Peyer's patch (tissue), 4 donors: ENCODE measurements around the gene AIF1L.

Source experiments
- POLR2A ChIP-seq, 2 donors: fragments of 450-650 bp; IDR thresholded peaks; one replicate each; pipeline ENCODE4 v1.5.1; 2017; ENCODE audit warnings: antibody characterized with exemption in 2 of 2, mild to moderate bottlenecking in 2 of 2, moderate library complexity in 2 of 2
- TF ChIP-seq, protein P1 (sequence below), 6 experiments: fragments of 450-650 bp in 4 of 6; fragments of 200-600 bp in 2 of 6; sonication (generic) in 1 of 6; IDR thresholded peaks; one replicate each; pipeline ENCODE4 v1.5.1; 2017 to 2019; ENCODE audit warnings: antibody characterized with exemption in 6 of 6, mild to moderate bottlenecking in 3 of 6, moderate library complexity in 1 of 6

DNA sequence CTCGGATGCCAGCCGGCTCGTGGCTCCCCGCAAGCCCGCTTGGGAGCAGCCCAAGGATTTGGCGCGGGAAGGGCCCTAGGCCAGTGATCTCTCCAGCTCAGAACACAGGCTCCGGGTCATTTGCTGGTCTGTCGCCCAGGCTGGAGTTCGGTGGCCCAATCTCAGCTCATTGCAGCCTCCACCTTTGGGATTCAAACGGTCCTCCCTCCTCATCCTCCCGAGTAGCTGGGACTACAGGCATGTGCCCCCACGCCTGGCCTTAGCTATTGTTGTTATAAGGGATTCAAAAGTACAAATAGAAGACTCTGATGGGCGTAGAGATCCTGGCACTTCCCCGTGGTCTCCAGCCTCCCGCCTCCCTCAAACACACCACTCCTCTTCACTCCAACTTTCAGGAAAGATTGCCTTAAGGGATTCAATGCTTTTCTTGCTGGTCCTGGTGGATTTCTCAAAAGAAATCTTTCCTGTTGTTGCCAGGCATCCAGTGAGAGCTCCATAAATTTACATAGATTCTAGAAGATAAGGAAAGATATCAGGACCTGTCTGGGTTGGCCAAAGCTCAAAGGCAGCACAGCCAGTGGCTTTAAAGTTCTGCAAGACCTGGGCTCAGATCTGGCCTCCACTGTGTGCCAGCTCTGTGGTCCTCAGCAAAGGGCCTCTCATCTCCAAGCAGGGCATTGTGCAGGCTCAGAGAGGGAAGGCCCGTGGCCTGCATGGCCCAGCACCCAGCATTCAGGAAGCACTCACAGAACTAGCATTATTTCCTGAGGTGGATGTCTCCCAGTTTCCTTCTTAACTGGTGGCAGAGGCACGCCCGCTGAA lies 1.0 kb downstream of the AIF1L start:
- TF ChIP-seq, protein P1, sequence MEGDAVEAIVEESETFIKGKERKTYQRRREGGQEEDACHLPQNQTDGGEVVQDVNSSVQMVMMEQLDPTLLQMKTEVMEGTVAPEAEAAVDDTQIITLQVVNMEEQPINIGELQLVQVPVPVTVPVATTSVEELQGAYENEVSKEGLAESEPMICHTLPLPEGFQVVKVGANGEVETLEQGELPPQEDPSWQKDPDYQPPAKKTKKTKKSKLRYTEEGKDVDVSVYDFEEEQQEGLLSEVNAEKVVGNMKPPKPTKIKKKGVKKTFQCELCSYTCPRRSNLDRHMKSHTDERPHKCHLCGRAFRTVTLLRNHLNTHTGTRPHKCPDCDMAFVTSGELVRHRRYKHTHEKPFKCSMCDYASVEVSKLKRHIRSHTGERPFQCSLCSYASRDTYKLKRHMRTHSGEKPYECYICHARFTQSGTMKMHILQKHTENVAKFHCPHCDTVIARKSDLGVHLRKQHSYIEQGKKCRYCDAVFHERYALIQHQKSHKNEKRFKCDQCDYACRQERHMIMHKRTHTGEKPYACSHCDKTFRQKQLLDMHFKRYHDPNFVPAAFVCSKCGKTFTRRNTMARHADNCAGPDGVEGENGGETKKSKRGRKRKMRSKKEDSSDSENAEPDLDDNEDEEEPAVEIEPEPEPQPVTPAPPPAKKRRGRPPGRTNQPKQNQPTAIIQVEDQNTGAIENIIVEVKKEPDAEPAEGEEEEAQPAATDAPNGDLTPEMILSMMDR (IDR thresholded peaks at IDR 0.05): no peak
- TF ChIP-seq POLR2A (IDR thresholded peaks at IDR 0.05): no peak
